ENCODE measurements around the gene ADAMTSL2.
A peak's percentile ranks its signal among the peaks of the same experiment; 100 is the strongest.
"Not testable (repeated sequence)": the region's sequence is repeated elsewhere in the genome, so short reads cannot be mapped to it uniquely, and the experiment has no call there.

ADAMTSL2 gene

DNA sequence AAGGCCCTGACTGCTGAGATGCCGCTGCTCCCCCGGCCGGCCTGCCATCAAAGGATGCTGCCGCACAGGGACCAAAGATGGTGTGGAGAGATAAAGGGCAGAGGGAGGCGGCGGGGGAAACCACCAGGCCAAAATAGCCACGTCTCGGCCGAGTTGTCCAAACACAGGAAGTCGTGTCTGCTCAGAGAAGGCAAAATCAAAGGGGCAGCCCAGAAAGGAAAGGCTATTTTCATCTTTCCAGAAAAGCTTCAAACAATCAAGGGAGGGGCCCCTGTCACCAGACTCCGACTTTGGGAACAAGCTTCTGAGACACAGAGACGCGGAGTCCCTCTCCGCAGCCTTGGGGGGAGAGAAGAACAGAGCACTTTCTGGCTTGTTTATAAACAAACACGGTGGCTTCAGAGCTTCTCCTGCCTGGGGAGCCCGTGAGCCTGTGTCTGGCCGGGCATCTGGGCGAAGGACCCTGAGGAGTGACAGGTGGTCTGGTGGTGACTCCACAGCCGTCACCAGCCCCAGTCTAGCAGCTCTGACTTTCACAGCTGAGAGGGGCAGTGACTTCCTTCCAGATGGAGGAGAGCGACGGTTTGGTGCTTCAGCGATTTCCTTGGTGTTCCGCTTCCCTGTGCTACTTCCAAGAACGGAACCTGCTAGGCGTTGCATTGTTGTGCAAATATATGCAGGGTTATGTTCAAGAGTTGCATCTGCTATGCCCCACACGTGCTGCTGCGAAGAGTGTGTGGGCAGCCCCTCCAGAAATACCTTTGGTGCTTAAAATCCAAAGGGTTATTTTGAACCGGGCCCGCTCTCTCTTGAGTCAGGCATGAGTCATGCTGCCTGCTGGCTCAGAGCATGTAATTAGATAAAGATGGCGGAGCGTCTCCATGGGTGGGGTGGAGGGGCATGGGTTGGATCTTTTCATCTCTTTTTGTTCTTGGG lies 24.0 kb downstream of the ADAMTSL2 start:
- peak; percentile 22 for DNase-seq (ENCODE audit: low spot score)

DNA sequence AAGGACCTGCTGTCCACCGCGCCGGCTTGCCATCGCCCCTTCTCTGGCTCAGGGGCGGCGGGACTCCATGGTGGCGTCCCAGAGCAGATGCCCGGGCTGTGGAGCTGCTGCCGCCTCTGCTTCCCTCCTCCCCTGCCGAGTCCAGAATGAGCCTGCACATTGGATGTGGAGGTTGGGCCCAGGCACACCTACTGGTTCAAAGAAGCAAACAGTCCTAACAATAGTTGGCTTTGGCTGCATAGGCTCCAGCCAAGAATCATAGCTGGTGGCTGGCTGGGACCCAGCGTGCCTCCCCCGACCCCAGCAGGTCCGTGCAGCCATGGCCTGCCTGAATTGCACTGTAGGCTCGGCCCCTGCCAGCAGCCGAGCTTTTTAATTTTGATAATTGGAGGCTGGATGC lies 25.8 kb downstream of the ADAMTSL2 start:
- no peak for DNase-seq (ENCODE audit: low spot score)

DNA sequence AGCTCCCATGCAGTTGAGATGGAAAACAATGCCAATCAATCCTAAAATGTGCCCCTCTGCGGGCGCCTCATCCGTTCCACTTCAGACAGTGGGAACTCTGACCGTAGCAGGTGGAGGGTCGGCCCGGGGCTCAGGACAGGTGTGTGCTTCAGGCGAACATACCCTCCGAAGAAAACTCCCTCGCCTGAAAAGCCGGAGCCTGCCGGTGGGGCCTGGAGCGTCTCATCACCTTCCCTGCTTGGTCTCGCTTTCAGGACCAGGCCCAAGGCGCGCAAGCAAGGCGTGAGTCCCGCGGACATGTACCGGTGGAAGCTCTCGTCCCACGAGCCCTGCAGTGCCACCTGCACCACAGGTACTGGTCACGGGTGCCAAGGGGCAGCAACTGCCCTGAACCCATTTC lies 26.4 kb downstream of the ADAMTSL2 start:
- no peak for DNase-seq (ENCODE audit: low spot score)

DNA sequence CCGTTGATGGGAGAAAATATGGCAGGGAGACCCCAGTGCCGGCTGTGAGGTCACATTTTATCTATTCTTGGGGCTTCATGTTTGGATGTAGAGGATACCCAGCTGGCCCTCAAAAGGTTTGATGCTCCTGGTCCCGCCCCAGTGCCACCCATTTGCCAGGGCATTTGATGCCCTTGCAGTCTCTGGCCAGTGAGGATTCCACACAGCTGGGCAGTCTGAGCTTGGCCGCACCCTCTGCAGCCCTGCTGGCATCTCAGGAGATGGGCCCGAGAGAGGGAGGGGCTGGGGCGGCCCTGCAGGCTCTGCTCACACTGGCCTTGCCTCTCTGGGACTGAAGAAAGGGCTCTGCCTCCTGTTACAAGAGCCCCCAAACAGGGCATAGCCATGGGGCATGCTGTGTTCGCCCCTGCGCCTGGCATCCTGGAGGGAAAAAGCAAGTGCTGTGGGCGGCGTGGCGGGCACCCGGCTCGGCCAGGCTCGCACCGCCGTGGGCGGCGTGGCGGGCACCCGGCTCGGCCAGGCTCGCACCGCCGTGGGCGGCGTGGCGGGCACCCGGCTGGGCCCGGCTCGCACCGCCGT lies 27.6 kb downstream of the ADAMTSL2 start:
- DNase-seq (ENCODE audit: low spot score): no peak

DNA sequence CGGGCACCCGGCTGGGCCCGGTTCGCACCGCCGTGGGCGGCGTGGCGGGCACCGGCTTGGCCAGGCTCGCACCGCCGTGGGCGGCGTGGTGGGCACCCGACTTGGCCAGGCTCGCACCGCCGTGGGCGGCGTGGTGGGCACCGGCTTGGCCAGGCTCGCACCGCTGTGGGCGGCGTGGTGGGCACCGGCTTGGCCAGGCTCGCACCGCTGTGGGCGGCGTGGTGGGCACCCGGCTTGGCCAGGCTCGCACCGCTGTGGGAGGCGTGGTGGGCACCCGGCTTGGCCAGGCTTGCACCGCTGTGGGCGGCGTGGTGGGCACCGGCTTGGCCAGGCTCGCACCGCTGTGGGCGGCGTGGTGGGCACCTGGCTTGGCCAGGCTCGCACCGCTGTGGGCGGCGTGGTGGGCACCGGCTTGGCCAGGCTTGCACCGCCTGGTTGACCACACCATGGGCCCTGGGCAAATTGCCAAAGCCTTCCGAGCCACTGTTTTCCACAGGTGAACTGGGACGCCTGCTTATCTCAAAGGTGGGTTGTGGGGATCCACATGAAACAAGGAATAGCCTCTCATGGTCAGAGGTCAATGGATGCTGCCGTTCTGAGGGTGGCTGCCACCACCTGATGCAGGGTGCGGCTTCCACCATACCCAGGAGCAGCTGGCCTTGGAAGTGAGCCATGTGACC lies 28.2 kb downstream of the ADAMTSL2 start:
- no peak for DNase-seq (ENCODE audit: low spot score)

DNA sequence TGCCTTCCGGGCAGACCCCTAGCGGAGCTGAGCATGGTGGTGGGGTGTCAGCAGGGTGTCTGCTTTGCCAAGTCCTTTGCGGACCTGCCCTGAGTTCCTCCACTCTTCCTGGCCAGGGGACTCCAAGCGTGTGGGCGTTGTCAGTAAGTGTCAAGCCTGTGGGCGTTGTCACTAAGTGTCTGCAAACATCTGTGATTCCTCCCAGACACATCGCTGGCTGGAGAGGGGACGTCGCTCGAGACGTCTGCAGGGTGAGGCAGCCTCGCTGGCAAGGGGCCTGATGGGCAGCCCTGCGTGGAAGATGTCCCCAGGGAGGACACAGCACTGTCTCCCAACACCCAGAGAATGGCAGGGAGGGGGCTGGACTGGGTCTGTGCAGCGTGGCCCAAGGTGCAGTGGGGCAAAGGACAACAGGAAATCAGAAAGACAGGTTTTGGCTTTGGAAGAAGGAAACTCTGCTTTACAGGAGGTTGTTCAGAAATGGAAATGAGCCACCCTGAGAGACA lies 28.8 kb downstream of the ADAMTSL2 start:
- no peak for DNase-seq (ENCODE audit: low spot score)

DNA sequence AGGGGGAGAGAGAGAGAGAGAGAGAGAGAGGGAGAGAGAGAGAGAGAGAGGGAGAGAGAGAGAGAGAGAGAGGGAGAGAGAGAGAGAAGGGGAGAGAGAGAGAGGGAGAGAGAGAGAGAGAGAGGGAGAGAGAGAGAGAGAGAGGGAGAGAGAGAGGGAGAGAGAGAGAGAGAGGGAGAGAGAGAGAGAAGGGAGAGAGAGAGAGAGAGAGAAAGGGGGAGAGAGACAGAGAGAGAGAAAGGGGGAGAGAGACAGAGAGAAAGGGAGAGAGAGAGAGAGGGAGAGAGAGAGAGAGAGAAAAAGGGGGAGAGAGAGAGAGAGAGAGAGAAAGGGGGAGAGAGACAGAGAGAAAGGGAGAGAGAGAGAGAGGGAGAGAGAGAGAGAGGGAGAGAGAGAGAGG lies 29.3 kb downstream of the ADAMTSL2 start:
- DNase-seq (ENCODE audit: low spot score): not testable (repeated sequence)

DNA sequence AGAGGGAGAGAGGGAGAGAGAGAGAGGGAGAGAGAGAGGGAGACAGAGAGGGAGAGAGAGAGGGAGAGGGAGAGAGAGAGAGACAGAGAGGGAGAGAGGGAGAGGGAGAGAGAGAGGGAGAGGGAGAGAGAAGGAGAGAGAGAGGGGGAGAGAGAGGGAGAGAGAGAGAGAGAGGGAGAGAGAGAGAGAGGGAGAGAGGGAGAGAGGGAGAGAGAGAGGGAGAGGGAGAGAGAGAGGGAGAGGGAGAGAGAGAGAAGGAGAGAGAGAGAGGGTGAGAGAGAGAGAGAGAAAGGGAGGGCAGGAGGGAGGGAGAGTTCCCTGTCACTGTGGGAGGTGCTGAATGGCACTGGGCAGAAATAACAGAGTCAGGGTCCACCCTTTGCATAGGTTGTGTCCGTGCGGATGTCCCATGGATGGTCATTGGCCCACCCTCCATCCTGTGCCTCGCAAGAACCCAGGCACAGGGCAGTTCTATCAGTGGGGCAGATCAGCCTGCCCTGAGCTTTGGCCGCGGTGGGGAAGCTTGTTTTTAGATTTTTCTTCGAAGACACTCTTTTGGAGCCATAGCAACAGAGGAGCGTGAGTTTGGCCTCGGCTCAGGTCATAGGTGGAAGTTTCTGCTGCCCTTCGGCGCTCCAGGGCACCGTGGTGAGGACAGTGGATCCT lies 30.1 kb downstream of the ADAMTSL2 start:
- DNase-seq (ENCODE audit: low spot score): no peak

DNA sequence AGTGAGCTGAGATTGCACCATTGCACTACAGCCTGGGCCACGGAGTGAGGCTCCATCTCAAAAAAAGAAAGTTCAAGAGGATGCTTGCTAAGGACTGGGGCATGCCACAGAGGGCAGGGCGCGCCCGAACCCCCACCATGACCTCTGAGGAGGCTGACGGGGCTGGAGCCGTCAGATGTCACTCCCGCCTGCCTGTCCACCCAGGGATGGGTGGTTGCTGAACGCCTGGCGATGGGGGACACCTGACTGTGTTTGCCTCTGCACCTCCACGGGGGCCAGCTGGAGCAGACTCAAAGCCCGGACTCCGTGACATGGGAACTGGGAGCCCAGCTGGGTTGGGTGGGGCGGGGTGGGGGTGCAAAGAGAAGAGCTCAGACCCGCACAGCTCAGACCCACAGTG lies 31.9 kb downstream of the ADAMTSL2 start:
- no peak for DNase-seq (ENCODE audit: low spot score)

DNA sequence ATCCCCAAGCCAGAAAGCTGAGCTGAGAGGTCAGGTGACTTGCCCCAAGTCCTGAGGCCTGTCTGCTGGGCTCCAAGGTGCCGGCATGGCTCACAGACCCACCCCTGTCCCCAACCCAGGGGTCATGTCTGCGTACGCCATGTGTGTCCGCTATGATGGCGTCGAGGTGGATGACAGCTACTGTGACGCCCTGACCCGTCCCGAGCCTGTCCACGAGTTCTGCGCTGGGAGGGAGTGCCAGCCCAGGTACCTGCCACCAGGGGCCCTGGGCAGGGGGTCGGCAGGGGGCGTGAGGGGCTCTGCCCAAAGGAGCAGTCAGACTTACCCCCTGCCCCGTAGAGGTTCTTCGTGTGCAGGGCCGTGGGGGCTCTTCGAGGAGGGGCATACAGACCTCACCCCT lies 32.3 kb downstream of the ADAMTSL2 start:
- no peak for DNase-seq (ENCODE audit: low spot score)

DNA sequence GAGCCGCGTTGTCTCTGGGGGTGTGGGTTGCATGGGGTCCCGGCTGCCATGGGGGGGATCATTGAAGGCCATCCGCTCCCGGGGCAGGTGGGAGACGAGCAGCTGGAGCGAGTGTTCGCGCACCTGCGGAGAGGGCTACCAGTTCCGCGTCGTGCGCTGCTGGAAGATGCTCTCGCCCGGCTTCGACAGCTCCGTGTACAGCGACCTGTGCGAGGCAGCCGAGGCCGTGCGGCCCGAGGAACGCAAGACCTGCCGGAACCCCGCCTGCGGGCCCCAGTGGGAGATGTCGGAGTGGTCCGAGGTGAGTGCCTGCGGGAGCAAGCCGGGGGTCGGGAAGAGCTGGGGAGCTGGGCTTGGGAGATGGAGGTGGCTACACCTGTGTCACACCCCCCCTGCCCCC lies 33.7 kb downstream of the ADAMTSL2 start:
- DNase-seq (ENCODE audit: low spot score): no peak

DNA sequence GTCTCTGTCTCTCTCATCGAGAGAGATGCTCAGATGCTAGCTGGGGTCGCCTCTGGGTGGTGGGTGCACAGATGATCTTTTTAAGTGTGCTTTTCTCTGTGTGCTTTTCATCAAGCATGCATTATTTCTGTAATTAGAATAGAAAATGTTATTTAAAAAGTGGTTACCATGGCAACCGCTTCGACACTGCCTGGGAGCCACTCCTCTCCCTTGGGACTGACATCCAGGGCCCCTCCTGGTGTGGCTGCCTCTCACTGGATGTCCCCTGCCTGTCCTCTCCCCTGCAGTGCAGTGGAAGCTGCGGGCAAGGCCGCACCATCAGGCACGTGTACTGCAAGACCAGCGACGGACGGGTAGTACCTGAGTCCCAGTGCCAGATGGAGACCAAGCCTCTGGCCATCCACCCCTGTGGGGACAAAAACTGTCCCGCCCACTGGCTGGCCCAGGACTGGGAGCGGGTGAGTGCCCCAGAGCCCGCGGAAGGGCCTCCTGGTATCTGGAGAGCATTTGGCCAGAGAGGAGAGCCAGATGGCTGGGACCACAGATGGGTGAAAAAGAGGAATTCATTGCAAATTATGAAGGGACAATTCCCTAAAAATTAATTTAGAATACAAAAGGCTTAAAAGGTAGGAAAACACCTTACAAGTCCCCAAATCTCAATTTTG lies 34.7 kb downstream of the ADAMTSL2 start:
- no peak for DNase-seq (ENCODE audit: low spot score)

DNA sequence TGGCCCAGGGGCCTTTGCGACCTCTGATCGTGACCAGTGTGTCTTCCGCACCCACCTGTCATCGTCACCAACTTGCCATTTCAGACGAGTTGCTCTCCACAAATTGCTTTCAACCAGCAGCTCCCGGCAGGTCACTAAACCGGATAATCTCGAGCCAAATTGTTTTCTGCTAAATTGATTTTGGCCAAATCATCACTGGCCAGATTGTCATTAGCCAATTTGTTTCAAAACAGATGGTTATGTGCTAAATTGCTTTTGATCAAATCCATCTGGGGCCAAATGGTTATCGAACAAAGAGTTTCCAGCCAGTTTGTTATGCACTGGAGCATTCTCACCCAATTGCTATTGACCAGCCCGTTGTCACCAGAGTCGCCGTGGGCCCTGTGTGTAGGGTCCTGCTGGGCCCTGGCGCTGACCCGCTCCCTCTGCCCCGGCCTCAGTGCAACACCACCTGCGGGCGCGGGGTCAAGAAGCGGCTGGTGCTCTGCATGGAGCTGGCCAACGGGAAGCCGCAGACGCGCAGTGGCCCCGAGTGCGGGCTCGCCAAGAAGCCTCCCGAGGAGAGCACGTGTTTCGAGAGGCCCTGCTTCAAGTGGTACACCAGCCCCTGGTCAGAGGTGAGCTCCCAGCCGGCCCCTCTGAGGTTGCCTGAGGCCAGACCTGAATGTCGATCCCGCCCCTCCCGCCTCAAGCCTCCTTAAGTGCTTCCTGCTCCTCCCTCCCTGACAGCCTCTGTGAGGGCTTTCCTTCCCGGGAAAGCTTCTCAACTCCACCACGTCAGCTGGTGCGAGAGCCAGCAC lies 35.6 kb downstream of the ADAMTSL2 start:
- DNase-seq (ENCODE audit: low spot score): no peak

DNA sequence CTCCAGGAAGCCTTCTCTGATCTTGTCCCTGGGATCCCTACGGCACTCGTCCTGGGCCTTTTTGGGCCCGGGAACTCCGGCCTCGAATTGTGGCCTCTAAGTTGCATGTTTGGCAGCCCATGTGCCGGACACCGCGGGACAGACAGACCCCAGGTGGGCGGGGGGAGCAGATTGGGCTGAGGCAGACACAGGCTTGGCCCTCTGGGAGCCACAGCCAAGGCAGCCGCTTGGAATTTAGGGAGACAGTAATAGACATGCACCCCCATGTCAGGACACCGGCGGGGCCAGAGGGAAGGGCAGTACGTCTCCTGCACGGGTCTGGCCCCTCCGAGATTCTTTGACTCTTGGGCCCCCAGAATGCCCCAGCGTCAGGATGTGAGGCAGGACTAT lies 36.2 kb downstream of the ADAMTSL2 start:
- DNase-seq (ENCODE audit: low spot score): no peak

DNA sequence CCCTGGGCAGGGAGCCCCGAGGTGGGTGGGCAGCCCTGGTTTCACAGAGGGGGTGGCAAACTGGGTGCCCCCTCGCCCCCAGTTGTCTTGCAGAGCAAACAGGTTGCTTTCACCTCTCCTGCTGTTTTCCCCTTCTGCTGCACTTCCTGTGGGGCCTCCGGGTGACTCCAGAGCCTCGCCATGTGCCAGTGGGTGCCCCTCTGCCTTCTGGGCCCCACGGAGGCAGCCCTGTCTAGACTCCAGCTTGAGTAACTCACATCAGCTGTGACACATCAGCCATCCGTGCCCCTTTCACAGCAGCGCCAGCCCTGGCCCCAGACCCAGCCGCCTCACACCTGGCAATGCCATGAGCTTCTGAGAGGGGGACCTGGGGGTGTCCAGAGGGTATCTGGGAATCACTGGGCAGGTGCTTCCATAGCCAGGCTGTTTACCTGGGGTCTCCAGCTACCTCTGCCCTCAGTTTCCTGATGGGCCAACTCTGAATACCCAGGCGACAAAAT lies 36.9 kb downstream of the ADAMTSL2 start:
- no peak for DNase-seq (ENCODE audit: low spot score)

DNA sequence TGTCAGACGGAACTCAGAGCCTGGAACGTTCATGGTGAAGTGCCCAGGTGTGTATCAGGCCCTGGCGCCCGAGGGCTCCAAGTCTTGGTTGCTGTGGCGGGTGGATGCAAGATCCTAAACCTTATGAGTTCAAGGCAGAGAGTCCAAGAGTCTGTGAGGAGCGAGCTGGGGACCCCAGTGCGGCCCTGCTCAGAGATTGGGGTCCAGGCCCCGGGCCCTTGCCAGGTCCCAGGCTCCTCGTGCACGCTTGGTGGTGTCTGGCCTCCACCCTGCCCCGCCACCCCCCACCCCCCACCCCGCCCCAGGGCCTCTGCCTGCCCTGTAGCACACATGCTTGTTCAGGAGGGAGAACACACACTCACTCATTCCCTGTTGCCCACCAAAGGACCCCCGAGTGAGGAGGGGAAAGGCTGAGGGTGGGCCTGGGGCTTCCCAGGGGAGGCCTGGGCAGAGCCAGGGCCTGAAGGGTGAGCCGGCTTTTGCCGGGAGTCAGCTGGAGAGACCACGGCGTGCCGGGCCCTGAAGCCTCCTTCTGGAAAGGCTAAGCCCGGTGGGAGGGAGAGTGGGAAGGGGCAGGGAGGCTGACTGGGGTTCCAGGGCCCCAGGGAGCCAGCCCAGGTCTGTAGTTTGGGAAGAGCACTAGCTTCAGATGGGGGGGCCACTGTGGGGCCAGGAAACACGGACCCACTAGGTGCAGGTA lies 37.5 kb downstream of the ADAMTSL2 start:
- DNase-seq (ENCODE audit: low spot score): no peak

DNA sequence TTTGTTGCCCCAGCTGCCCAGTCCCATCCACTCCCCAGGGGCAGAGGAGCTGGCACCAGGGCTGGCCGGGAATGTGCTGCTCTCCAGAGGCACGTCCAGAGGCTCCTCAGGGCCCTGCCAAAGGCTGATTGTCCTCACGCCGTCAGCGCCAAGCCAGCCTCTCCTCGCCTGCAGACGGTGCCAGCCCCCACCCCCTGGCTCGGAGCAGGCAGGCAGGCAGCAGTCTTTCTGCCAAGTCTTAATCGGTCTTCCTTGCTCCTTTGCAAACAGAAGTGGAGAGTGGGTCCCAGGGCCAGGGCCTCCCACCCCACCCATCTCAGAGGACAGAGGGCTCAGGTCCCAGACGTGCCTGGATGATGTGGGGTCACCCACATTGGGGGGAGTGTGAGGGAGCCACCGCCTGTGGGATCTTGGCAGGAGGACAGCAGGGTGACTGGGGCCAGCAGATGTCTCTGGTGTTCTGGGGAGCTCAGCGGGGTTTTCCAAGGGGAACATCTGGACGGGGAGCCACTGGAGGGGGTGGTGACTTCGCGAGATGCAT lies 38.4 kb downstream of the ADAMTSL2 start:
- DNase-seq (ENCODE audit: low spot score): no peak

DNA sequence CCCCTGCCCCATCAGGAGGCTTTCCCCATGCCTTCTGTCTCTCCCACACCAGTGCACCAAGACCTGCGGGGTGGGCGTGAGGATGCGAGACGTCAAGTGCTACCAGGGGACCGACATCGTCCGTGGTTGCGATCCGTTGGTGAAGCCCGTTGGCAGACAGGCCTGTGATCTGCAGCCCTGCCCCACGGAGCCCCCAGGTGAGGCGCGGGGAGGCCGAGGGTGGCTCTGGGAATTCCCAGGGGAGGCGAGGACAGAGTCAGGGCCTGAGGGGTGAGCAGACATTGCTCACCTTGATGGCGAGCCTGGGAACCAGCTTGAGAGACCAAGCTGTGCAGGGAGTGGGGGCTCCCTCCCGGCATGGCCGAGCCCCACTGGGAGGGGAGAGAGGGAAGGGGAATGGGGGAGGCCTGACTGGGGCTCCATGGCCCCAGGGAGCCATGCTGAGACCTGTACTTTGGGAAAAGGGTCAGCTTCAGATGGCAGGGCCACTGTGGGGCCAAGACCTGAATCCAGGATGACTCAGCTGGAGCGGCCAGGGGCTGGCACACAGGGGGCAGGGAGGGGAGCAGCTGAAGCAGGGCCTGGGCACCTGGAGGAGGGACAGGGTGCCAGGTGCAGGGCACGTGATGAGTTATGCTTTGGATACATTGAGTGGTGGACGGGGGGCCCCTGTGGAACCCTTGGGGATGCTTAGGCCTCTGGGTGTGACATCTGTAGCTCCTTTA lies 39.4 kb downstream of the ADAMTSL2 start:
- no peak for DNase-seq (ENCODE audit: low spot score)

DNA sequence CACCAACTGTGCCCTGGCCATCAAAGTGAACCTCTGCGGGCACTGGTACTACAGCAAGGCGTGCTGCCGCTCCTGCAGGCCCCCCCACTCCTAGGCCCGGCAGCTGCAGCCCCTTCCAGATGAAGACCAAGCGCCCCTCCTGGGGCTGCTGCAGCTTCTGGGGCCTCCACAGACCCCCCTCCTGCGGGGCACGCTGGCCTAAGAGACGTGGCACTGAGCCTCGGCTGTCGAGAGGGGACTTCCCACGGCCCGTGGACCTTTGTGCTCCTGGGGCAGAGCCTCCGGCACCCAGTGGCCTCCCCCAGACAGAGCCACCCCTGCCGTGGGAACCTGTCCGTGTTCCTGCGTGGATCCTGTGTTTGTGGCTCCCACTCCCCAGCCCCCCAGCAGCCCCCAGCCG lies 40.3 kb downstream of the ADAMTSL2 start:
- DNase-seq (ENCODE audit: low spot score): no peak
